Measurements from ENCODE around the gene CRK.
"Not testable (repeated sequence)": the region's sequence is repeated elsewhere in the genome, so short reads cannot be mapped to it uniquely, and the experiment has no call there.

Gene CRK

GRCh38 chr17:1467898-1468492 is 12.0 kb upstream of the CRK start:
- no peak for DNase-seq (ENCODE audit: low read depth)

DNA sequence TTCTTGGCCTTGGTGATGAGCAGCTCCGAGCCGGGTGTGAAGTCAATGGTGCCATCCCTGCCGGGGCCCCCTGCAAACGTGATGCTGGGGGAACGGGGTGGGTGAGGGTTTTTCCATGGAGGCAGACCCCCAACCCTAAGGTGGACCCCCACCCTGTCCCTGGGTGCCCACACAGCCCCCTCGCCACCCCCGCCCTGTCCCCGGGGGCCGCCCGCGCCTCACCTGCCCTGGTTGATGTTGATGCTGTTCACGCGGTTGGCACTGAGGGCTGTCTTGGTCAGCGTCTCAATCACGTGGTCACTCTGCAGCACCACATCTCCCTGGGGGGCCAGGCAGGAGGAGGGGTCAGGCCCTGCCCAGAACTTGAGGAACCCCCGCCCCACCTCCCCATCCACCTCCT is 11.2 kb upstream of the CRK start:
- DNase-seq (ENCODE audit: low read depth): no peak

- DNase-seq (ENCODE audit: low read depth): no peak
Measured at GRCh38 chr17:1464186-1464585, 8.2 kb upstream of the CRK start.

GRCh38 chr17:1462164-1463112 is 6.4 kb upstream of the CRK start:
- DNase-seq (ENCODE audit: low read depth): no peak

DNA sequence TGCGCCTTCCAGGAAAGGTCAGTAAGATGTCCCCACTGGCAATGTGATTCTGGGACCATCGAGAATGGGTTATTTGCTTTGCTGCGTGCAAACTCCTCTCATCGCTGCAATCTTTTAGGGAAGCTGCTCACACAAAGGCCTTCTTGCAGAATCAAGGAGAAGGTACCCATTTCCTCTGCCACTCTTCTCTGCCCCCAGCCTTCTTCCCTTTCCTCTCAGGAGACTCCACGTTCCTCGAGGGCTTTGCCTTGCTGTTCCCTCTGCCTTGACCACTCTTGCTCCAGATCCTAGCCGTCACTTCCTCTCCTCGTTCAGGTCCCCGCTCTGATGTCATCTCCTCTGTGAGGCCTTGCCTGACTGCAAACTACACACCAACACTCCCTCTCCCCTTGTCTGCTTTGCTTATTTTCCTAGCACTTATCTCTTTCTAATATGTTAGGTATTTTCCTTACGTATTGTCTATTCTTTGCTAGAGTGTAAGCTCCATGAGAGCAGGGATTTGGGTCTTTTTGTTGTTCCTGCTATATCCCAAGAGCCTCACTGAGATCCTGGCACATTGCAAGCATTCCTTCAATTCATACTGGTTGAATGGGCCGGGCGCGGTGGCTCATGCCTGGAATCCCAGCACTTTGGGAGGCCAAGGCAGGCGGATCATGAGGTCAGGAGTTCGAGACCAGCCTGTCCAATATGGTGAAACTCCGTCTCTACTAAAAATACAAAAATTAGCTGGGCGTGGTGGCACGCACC is 5.3 kb upstream of the CRK start:
- no peak for DNase-seq (ENCODE audit: low read depth)

GRCh38 chr17:1460233-1460632 is 4.2 kb upstream of the CRK start:
- DNase-seq (ENCODE audit: low read depth): no peak

DNA sequence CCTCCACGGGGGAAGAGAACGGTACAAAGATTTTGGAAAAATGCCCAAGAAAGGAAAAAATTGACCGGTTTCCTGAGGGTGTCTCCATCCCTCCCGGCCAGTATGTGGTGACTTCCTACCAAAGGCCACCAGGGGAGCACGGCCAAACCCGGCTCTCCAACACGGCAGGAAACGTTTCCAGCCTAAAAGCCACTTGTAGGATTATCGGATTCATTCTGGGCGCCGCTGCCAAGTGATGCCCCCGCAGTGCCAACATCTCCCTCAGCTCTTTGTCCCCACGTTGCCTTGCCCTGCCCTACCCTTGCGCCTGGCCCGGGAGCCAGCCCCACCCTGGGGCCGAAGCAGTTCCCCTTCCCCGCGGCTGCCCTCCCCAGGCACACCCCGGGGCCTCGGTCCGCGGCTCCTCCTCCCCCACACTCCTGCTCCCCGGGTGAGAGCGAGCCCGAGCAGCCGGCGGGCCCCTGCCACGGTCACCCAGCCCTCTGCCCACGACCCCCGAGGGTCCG is 688 bp downstream of the CRK start:
- DNase-seq (ENCODE audit: low read depth): peak; percentile 58

GRCh38 chr17:1454541-1454940 is 1.5 kb downstream of the CRK start:
- DNase-seq (ENCODE audit: low read depth): no peak

DNA sequence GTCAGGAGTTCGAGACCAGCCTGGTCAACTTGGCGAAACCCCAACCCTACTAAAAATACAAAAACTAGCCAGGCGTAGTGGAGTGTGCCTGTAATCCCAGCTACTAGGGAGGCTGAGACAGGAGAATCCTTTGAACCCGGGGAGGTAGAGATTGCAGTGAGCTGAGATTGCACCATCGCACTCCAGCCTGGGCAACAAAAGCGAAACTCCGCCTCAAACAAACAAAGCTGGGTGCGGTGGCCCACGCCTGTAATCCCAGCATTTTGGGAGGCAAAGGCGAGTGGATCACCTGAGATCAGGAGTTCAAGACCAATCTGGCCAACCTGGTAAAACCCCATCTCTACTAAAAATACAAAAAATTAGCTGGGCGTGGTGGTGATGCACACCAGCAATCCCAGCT is 2.3 kb downstream of the CRK start:
- not testable (repeated sequence) for DNase-seq (ENCODE audit: low read depth)

- DNase-seq (ENCODE audit: low read depth): no peak
Measured at GRCh38 chr17:1452836-1453235, 3.2 kb downstream of the CRK start.

GRCh38 chr17:1450261-1450660 is 5.8 kb downstream of the CRK start:
- DNase-seq (ENCODE audit: low read depth): not testable (repeated sequence)

- no peak for DNase-seq (ENCODE audit: low read depth)
Measured at GRCh38 chr17:1449412-1449967, 6.5 kb downstream of the CRK start.

DNA sequence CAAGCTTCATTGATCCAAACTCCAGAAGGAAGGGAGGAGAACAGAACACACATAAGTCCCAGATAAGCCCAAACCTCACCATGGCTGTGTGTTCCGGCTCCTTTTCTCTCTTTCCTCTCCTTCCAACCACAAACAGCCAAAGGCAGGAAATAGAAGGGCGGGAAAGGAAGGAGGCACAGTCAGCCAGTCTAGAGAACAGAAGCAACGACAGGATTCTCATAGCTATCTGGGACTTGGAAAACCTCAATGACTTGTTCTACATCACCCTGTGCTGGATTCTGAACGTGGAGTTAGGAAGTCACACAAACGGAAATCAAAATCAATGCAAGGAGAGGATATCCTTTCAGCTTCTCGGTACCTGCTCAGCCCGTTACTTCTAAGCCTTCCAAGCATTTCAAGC is 9.0 kb downstream of the CRK start:
- no peak for DNase-seq (ENCODE audit: low read depth)

DNA sequence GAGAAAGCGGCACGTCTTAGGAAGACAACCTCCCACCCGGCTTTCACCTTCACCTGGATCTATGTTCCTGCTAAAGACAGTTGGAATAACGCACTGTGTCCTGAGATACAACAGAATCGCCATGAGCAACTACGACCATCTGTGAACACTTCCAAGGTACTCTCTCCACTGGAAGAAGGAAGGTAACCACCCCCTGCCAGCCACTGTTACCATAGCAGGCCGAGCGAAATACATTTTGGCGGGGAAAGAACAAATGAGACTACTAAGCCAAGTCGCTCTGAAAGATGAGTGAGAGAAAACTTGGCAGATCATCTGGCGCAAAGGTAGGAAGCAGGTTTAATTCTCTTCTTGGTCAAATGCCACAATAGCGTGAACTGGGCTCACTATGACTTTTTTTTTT is 9.8 kb downstream of the CRK start:
- DNase-seq (ENCODE audit: low read depth): no peak

DNA sequence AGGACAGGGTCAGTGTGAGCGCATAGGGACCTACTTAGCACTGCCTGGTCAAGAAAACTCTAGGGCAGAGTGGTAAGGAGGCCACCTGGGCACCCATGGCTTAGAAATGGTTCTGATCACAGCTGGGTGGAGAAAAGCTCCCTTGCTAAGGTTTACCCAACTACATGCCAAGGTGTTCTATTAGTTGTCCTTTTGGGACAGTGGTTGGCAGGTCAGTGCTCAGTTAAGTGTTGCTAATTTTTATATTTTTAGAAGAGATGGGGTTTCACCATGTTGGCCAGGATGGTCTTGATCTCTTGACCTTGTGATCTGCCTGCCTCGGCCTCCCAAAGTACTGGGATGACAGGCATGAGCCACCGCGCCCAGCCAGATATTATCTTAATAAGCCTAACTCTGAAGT is 10.3 kb downstream of the CRK start:
- DNase-seq (ENCODE audit: low read depth): not testable (repeated sequence)

GRCh38 chr17:1442721-1443120 is 13.3 kb downstream of the CRK start:
- not testable (repeated sequence) for DNase-seq (ENCODE audit: low read depth)

DNA sequence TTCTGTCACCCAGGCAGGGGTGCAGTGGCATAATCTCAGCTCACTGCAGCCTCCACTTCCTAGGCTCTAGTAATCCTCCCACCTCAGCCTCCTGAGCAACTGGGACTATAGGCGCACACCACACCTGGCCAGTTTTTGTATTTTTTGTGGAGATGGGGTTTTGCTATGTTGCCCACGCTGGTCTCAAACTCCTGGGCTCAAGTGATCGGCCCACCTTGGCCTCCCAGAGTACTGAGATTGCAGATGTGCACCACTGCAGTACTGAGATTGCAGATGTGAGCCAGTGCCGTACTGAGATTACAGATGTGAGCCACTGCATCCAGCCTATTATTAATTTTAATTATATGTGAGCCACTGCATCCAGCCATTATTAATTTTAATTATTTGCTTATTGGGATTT is 13.8 kb downstream of the CRK start:
- DNase-seq (ENCODE audit: low read depth): no peak

DNA sequence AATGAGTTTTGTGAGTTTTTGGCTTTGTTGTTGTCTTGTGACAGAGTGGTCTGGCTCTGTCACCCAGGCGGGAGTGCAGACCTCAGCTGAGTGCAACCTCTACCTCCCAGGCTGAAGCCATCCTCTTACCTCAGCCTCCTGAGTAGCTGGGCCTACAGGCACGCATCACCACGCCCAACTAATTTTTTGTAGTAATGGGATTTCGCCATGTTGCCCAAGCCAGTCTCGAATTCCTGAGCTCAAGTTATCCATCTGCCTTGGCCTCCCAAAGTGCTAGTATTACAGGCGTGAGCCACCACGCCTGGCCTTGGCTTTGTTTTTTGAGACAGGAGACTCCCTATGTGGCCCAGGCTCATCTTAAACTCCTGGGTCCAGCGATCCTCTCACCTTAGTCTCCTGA is 15.1 kb downstream of the CRK start:
- no peak for DNase-seq (ENCODE audit: low read depth)

DNA sequence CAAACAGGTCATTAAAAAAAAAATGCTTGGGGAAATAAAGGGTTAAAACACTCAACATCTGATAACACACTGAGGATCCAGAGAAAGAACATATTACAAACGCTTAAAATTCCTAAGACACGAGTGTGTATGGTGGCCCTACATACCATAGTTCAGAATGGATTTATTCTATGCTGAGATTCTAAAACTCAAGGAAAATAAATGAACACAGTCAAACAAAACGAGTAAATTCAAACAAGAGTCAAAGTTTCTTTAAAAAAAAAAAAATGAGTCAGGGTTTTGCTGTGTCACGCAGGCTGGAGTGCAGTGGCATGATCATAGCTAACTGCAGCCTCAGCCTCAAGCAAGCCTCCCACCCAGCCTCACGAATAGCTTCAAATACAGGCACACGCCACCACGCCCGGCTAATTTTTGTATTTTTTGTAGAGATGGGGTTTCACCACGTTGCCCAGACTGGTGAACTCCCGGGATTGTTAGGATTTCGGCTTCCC is 17.4 kb downstream of the CRK start:
- no peak for DNase-seq (ENCODE audit: low read depth)

GRCh38 chr17:1435326-1435725 is 20.7 kb downstream of the CRK start:
- no peak for DNase-seq (ENCODE audit: low read depth)

- no peak for DNase-seq (ENCODE audit: low read depth)
Measured at GRCh38 chr17:1434150-1434549, 21.9 kb downstream of the CRK start.

GRCh38 chr17:1431631-1432104 is 24.4 kb downstream of the CRK start:
- no peak for DNase-seq (ENCODE audit: low read depth)

All from stromal cell of bone marrow (primary cell).